ENCODE measurements around the gene ARHGEF28.

The ARHGEF28 gene

GRCh38 chr5:73776405-73776804, 150.4 kb downstream of the ARHGEF28 start:
- in situ Hi-C loops (cut with MboI; ENCODE audit: low sequenced_read_pairs, unreplicated experiment) = no loop called here
- TF ChIP-seq, protein P1, sequence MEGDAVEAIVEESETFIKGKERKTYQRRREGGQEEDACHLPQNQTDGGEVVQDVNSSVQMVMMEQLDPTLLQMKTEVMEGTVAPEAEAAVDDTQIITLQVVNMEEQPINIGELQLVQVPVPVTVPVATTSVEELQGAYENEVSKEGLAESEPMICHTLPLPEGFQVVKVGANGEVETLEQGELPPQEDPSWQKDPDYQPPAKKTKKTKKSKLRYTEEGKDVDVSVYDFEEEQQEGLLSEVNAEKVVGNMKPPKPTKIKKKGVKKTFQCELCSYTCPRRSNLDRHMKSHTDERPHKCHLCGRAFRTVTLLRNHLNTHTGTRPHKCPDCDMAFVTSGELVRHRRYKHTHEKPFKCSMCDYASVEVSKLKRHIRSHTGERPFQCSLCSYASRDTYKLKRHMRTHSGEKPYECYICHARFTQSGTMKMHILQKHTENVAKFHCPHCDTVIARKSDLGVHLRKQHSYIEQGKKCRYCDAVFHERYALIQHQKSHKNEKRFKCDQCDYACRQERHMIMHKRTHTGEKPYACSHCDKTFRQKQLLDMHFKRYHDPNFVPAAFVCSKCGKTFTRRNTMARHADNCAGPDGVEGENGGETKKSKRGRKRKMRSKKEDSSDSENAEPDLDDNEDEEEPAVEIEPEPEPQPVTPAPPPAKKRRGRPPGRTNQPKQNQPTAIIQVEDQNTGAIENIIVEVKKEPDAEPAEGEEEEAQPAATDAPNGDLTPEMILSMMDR (IDR thresholded peaks at IDR 0.05; ENCODE audit: borderline replicate concordance, control extremely low read depth, extremely low read depth, insufficient read depth, missing control alignments) = no peak
- DNase-seq (ENCODE audit: low spot score) = no peak

- no peak for DNase-seq (ENCODE audit: low spot score)
- TF ChIP-seq, protein P1 (IDR thresholded peaks at IDR 0.05; ENCODE audit: borderline replicate concordance, control extremely low read depth, extremely low read depth, insufficient read depth, missing control alignments) = no peak
- in situ Hi-C loops (cut with MboI; ENCODE audit: low sequenced_read_pairs, unreplicated experiment) = no loop called here
Measured at GRCh38 chr5:73777192-73777591, 151.2 kb downstream of the ARHGEF28 start.

- in situ Hi-C loops (cut with MboI; ENCODE audit: low sequenced_read_pairs, unreplicated experiment) = no loop called here
Measured at GRCh38 chr5:73780302-73781080, 154.5 kb downstream of the ARHGEF28 start.

GRCh38 chr5:73781107-73781768, 155.2 kb downstream of the ARHGEF28 start:
- TF ChIP-seq, protein P1 (IDR thresholded peaks at IDR 0.05; ENCODE audit: borderline replicate concordance, control extremely low read depth, extremely low read depth, insufficient read depth, missing control alignments) = no peak
- DNase-seq (ENCODE audit: low spot score) = no peak
- in situ Hi-C loops (cut with MboI; ENCODE audit: low sequenced_read_pairs, unreplicated experiment) = no loop called here

More at GRCh38 chr5:73780302-73781080, 154.5 kb downstream of the ARHGEF28 start:
- DNase-seq (ENCODE audit: low spot score) = no peak
- TF ChIP-seq, protein P1 (IDR thresholded peaks at IDR 0.05; ENCODE audit: borderline replicate concordance, control extremely low read depth, extremely low read depth, insufficient read depth, missing control alignments) = no peak

GRCh38 chr5:73783828-73784227, 157.8 kb downstream of the ARHGEF28 start:
- DNase-seq (ENCODE audit: low spot score) = no peak
- in situ Hi-C loops (cut with MboI; ENCODE audit: low sequenced_read_pairs, unreplicated experiment) = no loop called here
- TF ChIP-seq, protein P1 (IDR thresholded peaks at IDR 0.05; ENCODE audit: borderline replicate concordance, control extremely low read depth, extremely low read depth, insufficient read depth, missing control alignments) = no peak

DNA sequence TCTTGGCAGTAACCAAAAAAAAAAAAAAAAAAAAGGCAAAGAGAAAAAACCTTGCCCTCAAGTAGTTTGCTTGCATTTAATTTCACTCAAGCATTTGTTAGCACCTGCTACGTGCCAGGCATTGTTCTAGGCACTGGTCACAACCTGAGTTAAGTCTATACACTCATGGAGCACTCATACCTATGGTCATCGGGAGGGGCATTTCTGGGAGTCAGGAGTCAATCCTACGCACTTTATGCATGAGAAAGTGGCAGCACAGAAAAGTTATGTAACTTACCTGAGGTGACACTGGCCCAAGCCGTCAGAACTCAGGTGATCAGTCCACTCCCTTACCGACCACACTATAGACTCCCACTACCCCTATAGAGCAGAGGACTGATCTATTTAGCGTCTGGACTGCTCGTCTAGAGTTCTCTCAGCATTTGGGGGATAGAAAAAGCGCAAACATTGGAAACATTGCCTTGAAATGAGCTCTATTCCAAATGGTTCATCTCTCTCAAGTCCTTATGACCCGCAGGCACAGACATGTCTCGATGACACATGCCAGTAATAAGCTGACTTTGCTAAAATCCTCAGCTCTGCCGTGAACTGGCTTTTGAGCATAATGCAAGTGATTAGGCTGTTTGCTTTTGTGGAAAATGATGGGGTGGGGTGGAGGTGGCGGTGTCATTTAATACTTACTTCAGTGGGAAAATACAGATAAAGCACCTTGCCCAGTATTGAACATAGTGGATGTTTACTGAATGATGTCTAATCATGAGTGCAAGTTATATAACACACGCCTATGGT, 160.2 kb downstream of the ARHGEF28 start:
- in situ Hi-C loops (cut with MboI; ENCODE audit: low sequenced_read_pairs, unreplicated experiment) = no loop called here
- TF ChIP-seq, protein P1 (IDR thresholded peaks at IDR 0.05; ENCODE audit: borderline replicate concordance, control extremely low read depth, extremely low read depth, insufficient read depth, missing control alignments) = no peak
- DNase-seq (ENCODE audit: low spot score) = no peak
